ENCODE measurements around the gene RFC3. TPM values are rescaled to one million over a fixed set of nuclear protein-coding genes. Genes with fewer than 3 reads are reported as not detected.
A peak's percentile ranks its signal among the peaks of the same experiment; 100 is the strongest.

Gene RFC3
- total RNA-seq, 1 donor from 2014 or later: 5.0 TPM

DNA sequence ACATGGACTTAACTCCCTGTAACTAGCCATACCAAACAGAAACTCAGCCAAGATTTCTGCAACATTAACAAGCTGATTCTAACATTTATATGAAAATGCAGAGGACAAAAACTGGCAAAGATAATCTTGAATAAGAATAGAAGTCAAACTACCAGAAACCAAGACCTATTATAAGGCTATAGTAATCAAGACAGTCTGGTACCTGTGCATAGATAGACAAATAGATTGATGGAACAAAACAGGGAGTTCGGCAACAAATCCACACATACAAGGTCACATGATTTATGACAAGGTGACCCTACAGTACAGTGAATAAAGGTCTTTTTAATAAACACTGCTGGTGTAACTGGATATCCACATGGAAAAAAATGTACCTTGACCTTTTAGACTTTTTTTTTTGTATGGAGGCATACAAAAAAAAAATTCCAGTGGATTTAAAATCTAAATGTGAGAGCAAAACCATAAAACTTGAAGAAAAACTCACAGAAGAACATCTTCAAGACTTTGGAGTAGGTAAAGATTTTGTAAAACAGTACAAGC lies 2.9 kb upstream of the RFC3 start:
- Mint-ChIP-seq H3K36me3 (ENCODE audit: low read depth) (no peaks in the 10 kb centered on the region), H3K4me3 (ENCODE audit: unreplicated experiment) (no peak overlapping the region), H3K9me3 (ENCODE audit: low read depth) (no peaks in the 10 kb centered on the region), H3K27ac (ENCODE audit: unreplicated experiment) (no peak overlapping the region), H3K27me3 (ENCODE audit: low read depth) (no peaks in the 10 kb centered on the region), H3K4me1 (ENCODE audit: low read depth) (peaks cover 15% of the 10 kb centered on the region)
- DNase-seq (ENCODE audit: low spot score): no peak
- TF ChIP-seq, protein P1, sequence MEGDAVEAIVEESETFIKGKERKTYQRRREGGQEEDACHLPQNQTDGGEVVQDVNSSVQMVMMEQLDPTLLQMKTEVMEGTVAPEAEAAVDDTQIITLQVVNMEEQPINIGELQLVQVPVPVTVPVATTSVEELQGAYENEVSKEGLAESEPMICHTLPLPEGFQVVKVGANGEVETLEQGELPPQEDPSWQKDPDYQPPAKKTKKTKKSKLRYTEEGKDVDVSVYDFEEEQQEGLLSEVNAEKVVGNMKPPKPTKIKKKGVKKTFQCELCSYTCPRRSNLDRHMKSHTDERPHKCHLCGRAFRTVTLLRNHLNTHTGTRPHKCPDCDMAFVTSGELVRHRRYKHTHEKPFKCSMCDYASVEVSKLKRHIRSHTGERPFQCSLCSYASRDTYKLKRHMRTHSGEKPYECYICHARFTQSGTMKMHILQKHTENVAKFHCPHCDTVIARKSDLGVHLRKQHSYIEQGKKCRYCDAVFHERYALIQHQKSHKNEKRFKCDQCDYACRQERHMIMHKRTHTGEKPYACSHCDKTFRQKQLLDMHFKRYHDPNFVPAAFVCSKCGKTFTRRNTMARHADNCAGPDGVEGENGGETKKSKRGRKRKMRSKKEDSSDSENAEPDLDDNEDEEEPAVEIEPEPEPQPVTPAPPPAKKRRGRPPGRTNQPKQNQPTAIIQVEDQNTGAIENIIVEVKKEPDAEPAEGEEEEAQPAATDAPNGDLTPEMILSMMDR (IDR thresholded peaks at IDR 0.05): no peak

DNA sequence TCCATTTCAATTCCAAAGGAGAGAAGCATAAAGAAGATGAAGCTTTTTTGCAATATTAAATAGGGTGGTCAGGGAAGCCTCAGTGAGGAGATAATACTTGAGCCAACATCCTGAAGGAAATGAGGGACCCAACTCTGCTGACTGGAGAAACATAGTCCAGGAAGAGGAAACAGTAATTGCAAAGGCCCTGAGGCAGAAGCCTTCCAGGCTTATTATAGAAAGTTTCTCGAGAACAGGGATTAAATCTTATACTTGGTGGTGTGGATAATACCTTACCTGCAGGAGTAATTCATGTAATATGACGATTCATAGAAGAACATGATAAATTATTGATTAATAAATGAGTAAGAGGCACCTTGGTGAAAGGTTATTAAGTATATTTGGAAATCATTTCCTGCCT lies 1.0 kb upstream of the RFC3 start:
- H3K36me3 Mint-ChIP-seq (ENCODE audit: low read depth): peaks cover 2% of the 10 kb centered on the region
- H3K9me3 Mint-ChIP-seq (ENCODE audit: low read depth): no peaks in the 10 kb centered on the region
- no peaks in the 10 kb centered on the region for H3K27me3 Mint-ChIP-seq (ENCODE audit: low read depth)
- no peak overlapping the region for H3K27ac Mint-ChIP-seq (ENCODE audit: unreplicated experiment)
- DNase-seq (ENCODE audit: low spot score): no peak
- TF ChIP-seq, protein P1 (IDR thresholded peaks at IDR 0.05): no peak
- no peak overlapping the region for H3K4me3 Mint-ChIP-seq (ENCODE audit: unreplicated experiment)
- H3K4me1 Mint-ChIP-seq (ENCODE audit: low read depth): peaks cover 15% of the 10 kb centered on the region

GRCh38 chr13:33817513-33817900 lies 442 bp upstream of the RFC3 start:
- H3K9me3 Mint-ChIP-seq (ENCODE audit: low read depth): no peaks in the 10 kb centered on the region
- DNase-seq (ENCODE audit: low spot score): no peak
- TF ChIP-seq, protein P1 (IDR thresholded peaks at IDR 0.05): no peak
- peak overlapping the region; percentile 88 for H3K4me3 Mint-ChIP-seq (ENCODE audit: unreplicated experiment)
- peaks cover 2% of the 10 kb centered on the region for H3K36me3 Mint-ChIP-seq (ENCODE audit: low read depth)
- H3K27me3 Mint-ChIP-seq (ENCODE audit: low read depth): no peaks in the 10 kb centered on the region
- peaks cover 15% of the 10 kb centered on the region for H3K4me1 Mint-ChIP-seq (ENCODE audit: low read depth)
- H3K27ac Mint-ChIP-seq (ENCODE audit: unreplicated experiment): peak overlapping the region; percentile 98

DNA sequence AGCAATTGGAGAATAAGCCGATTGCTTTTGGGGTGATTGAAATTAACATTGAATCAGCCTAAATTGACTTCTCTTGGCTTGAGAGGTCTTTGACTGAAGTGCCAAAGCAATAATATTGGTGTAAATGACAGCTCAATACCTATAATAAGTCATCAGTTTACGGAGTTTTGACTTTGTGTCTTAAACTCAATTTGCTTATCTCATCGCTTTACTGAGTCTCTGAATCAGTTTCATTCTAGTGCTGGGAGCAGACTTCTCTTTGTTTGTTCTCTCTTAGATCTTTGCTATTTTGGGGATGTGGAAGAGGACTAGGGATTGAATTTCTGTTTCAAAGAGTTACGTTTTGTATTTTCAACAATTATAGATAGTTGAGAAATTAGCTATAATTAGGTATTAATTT lies 7.1 kb downstream of the RFC3 start:
- TF ChIP-seq, protein P1 (IDR thresholded peaks at IDR 0.05): no peak
- no peaks in the 10 kb centered on the region for H3K27me3 Mint-ChIP-seq (ENCODE audit: low read depth)
- DNase-seq (ENCODE audit: low spot score): no peak
- peaks cover 4% of the 10 kb centered on the region for H3K36me3 Mint-ChIP-seq (ENCODE audit: low read depth)
- H3K9me3 Mint-ChIP-seq (ENCODE audit: low read depth): no peaks in the 10 kb centered on the region
- H3K4me1 Mint-ChIP-seq (ENCODE audit: low read depth): no peaks in the 10 kb centered on the region
- no peak overlapping the region for H3K27ac Mint-ChIP-seq (ENCODE audit: unreplicated experiment)
- H3K4me3 Mint-ChIP-seq (ENCODE audit: unreplicated experiment): no peak overlapping the region

- Mint-ChIP-seq H3K4me3 (ENCODE audit: unreplicated experiment) (no peak overlapping the region), H3K36me3 (ENCODE audit: low read depth) (peaks cover 4% of the 10 kb centered on the region), H3K4me1 (ENCODE audit: low read depth) (no peaks in the 10 kb centered on the region), H3K9me3 (ENCODE audit: low read depth) (no peaks in the 10 kb centered on the region), H3K27ac (ENCODE audit: unreplicated experiment) (no peak overlapping the region), H3K27me3 (ENCODE audit: low read depth) (no peaks in the 10 kb centered on the region)
- no peak for DNase-seq (ENCODE audit: low spot score)
- TF ChIP-seq, protein P1 (IDR thresholded peaks at IDR 0.05): no peak
Observed at GRCh38 chr13:33827139-33827538, 9.2 kb downstream of the RFC3 start.
